Activated naive CD8-positive, alpha-beta T cell (primary cell): ENCODE data around the gene DLL3.
A peak's percentile ranks its signal among the peaks of the same experiment; 100 is the strongest.
"Not testable (repeated sequence)": the region's sequence is repeated elsewhere in the genome, so short reads cannot be mapped to it uniquely, and the experiment has no call there.

Source experiments
- H3K27ac Mint-ChIP-seq: one replicate; pipeline ENCODE4 v1.8.0; 2021; ENCODE audit warnings: mixed read lengths
- H3K27me3 Mint-ChIP-seq: one replicate; pipeline ENCODE4 v1.8.0; 2021; ENCODE audit warnings: mixed read lengths
- H3K36me3 Mint-ChIP-seq: one replicate; pipeline ENCODE4 v1.8.0; 2021; ENCODE audit warnings: mixed read lengths
- H3K4me1 Mint-ChIP-seq: one replicate; pipeline ENCODE4 v1.8.0; 2021; ENCODE audit warnings: low read depth, mixed read lengths
- H3K4me3 Mint-ChIP-seq: one replicate; pipeline ENCODE4 v1.8.0; 2021; ENCODE audit warnings: mild to moderate bottlenecking, mixed read lengths
- H3K9me3 Mint-ChIP-seq: one replicate; pipeline ENCODE4 v1.8.0; 2021; ENCODE audit warnings: low read depth, mixed read lengths

DLL3 gene

GRCh38 chr19:39498798-39499642 is at the start of gene DLL3:
Gene DLL3 (plus strand): TSS chr19:39498947. CDS start chr19:39498975, 28 bp downstream.
- no peak within 1 kb of the TSS for H3K27ac Mint-ChIP-seq
- H3K4me1 Mint-ChIP-seq = peaks cover 22% of the 10 kb centered on the region
- no peaks in the 10 kb centered on the region for H3K36me3 Mint-ChIP-seq
- H3K27me3 Mint-ChIP-seq = peaks cover 23% of the 10 kb centered on the region
- H3K4me3 Mint-ChIP-seq = peak within 1 kb of the TSS; percentile 70
- H3K9me3 Mint-ChIP-seq = no peaks in the 10 kb centered on the region

DNA sequence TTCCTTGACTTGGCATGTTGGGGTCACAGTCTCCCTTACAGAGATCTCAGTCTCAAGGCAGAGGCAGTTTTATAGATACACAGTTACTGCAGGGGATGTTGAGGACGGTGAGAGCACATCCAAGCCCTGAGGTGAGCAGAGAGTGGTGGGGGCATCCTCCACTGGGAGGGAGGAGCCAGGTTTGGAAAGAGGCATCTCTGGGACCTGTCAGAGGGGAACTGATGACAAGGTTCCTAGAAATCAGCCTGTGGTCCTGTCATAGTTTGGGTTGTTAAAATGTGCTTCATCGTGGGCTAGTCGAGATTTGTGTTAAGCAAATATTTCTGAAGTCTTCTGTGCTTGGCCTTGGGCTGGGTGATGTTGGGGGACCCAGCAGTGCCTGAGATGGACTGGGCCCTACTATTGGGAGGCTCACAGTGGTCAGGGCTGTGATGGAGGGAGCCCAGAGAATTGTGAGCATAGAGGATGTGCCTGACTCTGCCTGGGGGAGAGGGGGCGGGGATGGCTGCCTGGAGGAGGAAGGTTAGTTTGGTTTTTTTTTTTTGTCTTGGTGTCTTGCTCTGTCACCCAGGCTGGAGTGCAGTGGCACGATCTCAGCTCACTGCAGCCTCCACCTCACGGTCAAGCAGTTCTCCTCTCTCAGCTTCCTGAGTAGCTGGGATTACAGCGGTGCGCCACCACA is 49.5 kb upstream of the DLL3 start:
- H3K4me3 Mint-ChIP-seq = peak overlapping the region; percentile 97
- no peaks in the 10 kb centered on the region for H3K9me3 Mint-ChIP-seq
- peak overlapping the region; percentile 99 for H3K27ac Mint-ChIP-seq
- H3K4me1 Mint-ChIP-seq = peaks cover 70% of the 10 kb centered on the region
- no peaks in the 10 kb centered on the region for H3K27me3 Mint-ChIP-seq
- H3K36me3 Mint-ChIP-seq = peaks cover 14% of the 10 kb centered on the region

DNA sequence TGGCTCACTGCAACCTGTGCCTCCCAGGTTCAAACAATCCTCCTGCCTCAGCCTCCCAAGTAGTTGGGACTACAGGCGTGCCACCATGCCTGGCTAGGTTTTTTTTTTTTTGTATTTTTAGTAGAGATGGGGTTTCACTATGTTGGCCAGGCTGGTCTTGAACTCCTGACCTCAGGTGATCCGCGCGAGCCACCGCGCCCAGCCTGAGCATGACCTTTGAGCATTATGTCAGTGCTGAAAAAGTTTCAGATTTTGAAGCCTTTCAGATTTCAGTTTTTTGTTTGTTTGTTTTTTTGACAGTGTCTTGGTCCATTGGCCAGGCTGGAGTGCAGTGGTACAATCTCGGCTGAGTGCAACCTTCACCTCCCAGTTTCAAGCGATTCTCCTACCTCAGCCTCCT is 47.5 kb upstream of the DLL3 start:
- not testable (repeated sequence) for H3K27ac Mint-ChIP-seq, H3K4me3 Mint-ChIP-seq, H3K27me3 Mint-ChIP-seq, H3K9me3 Mint-ChIP-seq, H3K36me3 Mint-ChIP-seq
- H3K4me1 Mint-ChIP-seq = peaks cover 62% of the 10 kb centered on the region

DNA sequence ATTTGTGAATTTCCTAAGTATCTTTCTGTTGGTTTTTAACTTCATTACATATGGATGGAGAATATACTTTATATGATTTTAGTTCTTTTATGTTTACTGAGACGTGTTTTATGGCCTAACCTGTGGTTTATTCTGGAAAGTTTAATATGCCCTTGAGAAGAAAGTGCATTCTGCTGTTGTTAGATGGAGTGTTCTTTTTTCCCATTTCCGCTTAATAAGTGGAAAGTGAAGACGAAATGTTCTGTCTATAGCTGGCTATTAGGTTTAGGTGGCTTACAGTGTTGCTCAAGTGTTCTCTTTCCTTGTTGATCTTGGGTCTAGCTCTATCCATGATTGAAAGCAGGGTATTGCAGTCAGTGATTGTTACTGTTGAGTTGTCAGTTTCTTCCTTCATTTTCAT is 35.3 kb upstream of the DLL3 start:
- no peak overlapping the region for H3K27ac Mint-ChIP-seq
- no peaks in the 10 kb centered on the region for H3K36me3 Mint-ChIP-seq
- no peaks in the 10 kb centered on the region for H3K27me3 Mint-ChIP-seq
- no peak overlapping the region for H3K4me3 Mint-ChIP-seq
- H3K4me1 Mint-ChIP-seq = peaks cover 3% of the 10 kb centered on the region
- H3K9me3 Mint-ChIP-seq = no peaks in the 10 kb centered on the region

GRCh38 chr19:39465956-39466747 is 32.6 kb upstream of the DLL3 start:
- no peaks in the 10 kb centered on the region for H3K9me3 Mint-ChIP-seq
- no peaks in the 10 kb centered on the region for H3K27me3 Mint-ChIP-seq
- H3K4me1 Mint-ChIP-seq = peaks cover 12% of the 10 kb centered on the region
- H3K27ac Mint-ChIP-seq = no peak overlapping the region
- H3K4me3 Mint-ChIP-seq = no peak overlapping the region
- peaks cover 3% of the 10 kb centered on the region for H3K36me3 Mint-ChIP-seq

- no peak overlapping the region for H3K27ac Mint-ChIP-seq
Observed at GRCh38 chr19:39467941-39468340, 30.8 kb upstream of the DLL3 start.

GRCh38 chr19:39469036-39469435 is 29.7 kb upstream of the DLL3 start:
- no peaks in the 10 kb centered on the region for H3K27me3 Mint-ChIP-seq
- H3K4me3 Mint-ChIP-seq = no peak overlapping the region
- peaks cover 7% of the 10 kb centered on the region for H3K36me3 Mint-ChIP-seq
- no peak overlapping the region for H3K27ac Mint-ChIP-seq
- H3K9me3 Mint-ChIP-seq = no peaks in the 10 kb centered on the region
- H3K4me1 Mint-ChIP-seq = peaks cover 18% of the 10 kb centered on the region

More at GRCh38 chr19:39467941-39468340, 30.8 kb upstream of the DLL3 start:
- Mint-ChIP-seq H3K4me3 (no peak overlapping the region), H3K27me3 (no peaks in the 10 kb centered on the region), H3K36me3 (peaks cover 7% of the 10 kb centered on the region), H3K9me3 (no peaks in the 10 kb centered on the region), H3K4me1 (peaks cover 18% of the 10 kb centered on the region)

GRCh38 chr19:39469567-39469966 is 29.2 kb upstream of the DLL3 start:
- no peaks in the 10 kb centered on the region for H3K27me3 Mint-ChIP-seq
- H3K36me3 Mint-ChIP-seq = peaks cover 7% of the 10 kb centered on the region
- peaks cover 18% of the 10 kb centered on the region for H3K4me1 Mint-ChIP-seq
- no peak overlapping the region for H3K4me3 Mint-ChIP-seq
- H3K27ac Mint-ChIP-seq = peak overlapping the region; percentile 74
- H3K9me3 Mint-ChIP-seq = no peaks in the 10 kb centered on the region

DNA sequence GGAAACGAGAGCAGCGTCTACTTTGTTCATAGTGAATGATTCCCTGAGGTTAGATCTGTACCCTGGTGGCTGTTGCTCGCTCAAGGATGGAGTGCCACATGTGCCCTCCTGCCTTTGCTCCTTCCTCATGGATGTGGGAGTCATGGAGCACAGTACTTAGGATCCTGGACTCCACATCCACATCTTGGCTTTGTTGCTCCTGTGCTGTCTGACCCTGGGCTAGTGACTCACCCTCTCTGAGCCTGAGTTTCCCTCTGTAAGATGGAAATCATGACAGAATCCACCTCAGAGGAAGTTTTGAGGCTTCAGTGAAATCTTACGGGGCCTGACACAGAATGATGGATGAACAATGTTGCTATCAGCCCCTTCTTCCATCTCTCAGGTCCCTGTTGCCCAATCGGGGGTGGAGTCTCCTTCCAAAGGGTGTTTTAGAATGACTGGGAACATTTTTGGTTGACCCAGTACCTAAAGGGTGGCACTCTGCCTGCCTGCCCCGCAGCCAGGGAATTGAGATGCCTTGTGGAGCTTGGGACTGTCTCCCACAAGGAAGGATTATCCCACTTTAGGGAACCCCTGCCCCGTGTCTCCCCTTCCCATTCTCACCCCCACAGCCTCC is 27.9 kb upstream of the DLL3 start:
- Mint-ChIP-seq H3K27ac (peak overlapping the region; percentile 90), H3K9me3 (no peaks in the 10 kb centered on the region), H3K36me3 (peaks cover 7% of the 10 kb centered on the region), H3K4me1 (peaks cover 18% of the 10 kb centered on the region), H3K4me3 (no peak overlapping the region), H3K27me3 (no peaks in the 10 kb centered on the region)

DNA sequence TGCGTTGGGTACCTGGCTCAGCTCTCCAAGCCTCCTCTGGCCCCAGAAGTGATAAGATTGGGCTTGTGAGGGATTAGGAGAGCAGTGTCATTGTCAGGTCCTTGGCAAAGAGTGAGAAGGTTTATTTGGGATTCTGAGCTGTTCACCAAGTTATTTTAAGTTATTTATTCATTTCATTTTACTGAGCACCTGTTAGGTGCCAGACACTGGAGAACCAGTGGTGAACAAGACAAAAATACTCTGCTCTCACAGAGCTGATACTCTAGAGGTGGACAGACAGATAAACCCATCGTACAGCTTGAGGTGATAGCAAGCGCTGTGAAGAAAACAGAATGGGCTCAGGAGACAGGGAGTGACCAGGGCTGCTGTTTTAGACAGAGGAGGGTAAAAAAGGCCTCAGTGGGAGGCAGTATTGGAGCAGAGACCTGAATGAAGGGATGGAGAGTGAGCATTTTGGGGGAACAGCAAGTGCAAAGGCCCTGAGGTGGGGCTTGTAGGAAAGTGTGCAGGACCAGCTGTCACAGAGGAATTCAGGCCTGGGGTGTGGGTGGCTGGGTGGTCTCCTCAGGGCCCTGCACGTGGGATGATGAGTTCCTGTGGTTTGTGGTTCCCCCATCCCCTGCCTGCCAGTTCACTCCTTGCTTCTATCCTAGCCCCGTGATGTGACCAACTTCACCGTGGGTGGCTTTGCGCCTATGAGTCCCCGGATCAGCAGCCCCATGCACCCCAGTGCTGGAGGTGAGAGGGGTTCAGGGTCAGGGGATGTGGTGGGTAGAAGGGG is 26.8 kb upstream of the DLL3 start:
- Mint-ChIP-seq H3K9me3 (no peaks in the 10 kb centered on the region), H3K4me1 (peaks cover 18% of the 10 kb centered on the region), H3K27ac (peak overlapping the region; percentile 68), H3K27me3 (no peaks in the 10 kb centered on the region), H3K36me3 (peaks cover 7% of the 10 kb centered on the region), H3K4me3 (no peak overlapping the region)

DNA sequence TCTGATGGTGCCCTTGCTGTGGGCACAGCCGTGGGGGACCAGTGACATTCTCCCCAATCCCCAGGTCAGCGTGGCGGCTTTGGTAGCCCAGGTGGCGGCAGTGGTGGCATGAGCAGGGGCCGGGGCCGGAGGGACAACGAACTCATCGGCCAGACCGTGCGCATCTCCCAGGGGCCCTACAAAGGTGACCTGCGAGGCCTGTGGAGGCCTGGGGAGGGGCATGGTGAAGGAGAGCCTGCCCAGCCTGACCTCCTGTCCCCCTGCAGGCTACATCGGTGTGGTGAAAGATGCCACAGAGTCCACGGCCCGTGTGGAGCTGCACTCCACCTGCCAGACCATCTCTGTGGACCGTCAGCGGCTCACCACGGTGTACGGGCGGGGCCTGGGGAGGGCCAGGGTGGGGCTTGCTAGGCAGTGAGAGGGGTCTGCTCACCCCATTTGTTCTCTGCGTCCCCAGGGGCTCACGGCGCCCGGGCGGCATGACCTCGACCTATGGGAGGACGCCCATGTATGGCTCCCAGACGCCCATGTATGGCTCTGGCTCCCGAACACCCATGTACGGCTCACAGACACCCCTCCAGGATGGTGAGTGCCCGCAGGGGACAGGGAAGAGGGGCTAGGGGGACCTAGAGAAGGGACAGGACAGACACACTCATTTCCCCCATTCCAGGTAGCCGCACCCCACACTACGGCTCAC is 25.9 kb upstream of the DLL3 start:
- Mint-ChIP-seq H3K36me3 (peaks cover 7% of the 10 kb centered on the region), H3K4me3 (no peak overlapping the region), H3K27me3 (no peaks in the 10 kb centered on the region), H3K4me1 (peaks cover 18% of the 10 kb centered on the region), H3K27ac (no peak overlapping the region), H3K9me3 (no peaks in the 10 kb centered on the region)

- no peaks in the 10 kb centered on the region for H3K27me3 Mint-ChIP-seq
- no peak overlapping the region for H3K4me3 Mint-ChIP-seq
- H3K9me3 Mint-ChIP-seq = no peaks in the 10 kb centered on the region
- no peak overlapping the region for H3K27ac Mint-ChIP-seq
- H3K4me1 Mint-ChIP-seq = peaks cover 18% of the 10 kb centered on the region
- H3K36me3 Mint-ChIP-seq = peaks cover 7% of the 10 kb centered on the region
Observed at GRCh38 chr19:39473443-39473960, 25.2 kb upstream of the DLL3 start.

DNA sequence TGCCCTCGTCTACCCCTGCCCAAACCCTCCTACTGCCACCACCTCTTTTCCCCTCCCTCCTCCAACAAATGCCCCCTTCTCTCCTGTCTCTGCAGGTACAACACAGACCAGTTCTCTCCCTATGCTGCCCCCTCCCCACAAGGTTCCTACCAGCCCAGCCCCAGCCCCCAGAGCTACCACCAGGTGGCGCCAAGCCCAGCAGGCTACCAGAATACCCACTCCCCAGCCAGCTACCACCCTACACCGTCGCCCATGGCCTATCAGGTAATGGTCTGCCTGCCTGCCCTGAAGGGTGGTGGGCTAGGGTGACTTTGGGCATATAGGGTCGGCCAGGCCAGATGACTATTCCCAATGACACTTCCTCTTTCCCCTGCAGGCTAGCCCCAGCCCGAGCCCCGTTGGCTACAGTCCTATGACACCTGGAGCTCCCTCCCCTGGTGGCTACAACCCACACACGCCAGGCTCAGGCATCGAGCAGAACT is 24.6 kb upstream of the DLL3 start:
- H3K27ac Mint-ChIP-seq = no peak overlapping the region
- H3K9me3 Mint-ChIP-seq = no peaks in the 10 kb centered on the region
- peaks cover 18% of the 10 kb centered on the region for H3K4me1 Mint-ChIP-seq
- H3K36me3 Mint-ChIP-seq = peaks cover 7% of the 10 kb centered on the region
- H3K27me3 Mint-ChIP-seq = no peaks in the 10 kb centered on the region
- H3K4me3 Mint-ChIP-seq = no peak overlapping the region
